Panc1 (cell line): ENCODE data around the gene THRSP. TPM values are rescaled to one million over a fixed set of nuclear protein-coding genes. Genes with fewer than 3 reads are reported as not detected.

Experiments used
- ATAC-seq: fragments of 200-7000 bp; cut with Tn5 transposase; 2 replicates; pipeline ENCODE4 v1.9.1; 2020; ENCODE audit warnings: mild to moderate bottlenecking, moderate library complexity
- BruUV-seq: library from RNA; stranded (reverse); fragments of 400-500 nt; replicated peaks from 2 replicates; lab custom pipeline; 2021; lab: Mats Ljungman, UMichigan
- CTCF ChIA-PET: fragments of 300-600 bp; sonication (Branson Sonifier 250); formaldehyde crosslinking; loops from one replicate; lab custom pipeline; 2022; ENCODE audit warnings: antibody characterized with exemption; lab: Charles Lee
- POLR2A ChIA-PET: fragments of 300-600 bp; sonication (Branson Sonifier 250); formaldehyde crosslinking; loops from one replicate; lab custom pipeline; 2022; ENCODE audit warnings: antibody characterized with exemption; lab: Charles Lee
- DNase-seq: peaks from one replicate; pipeline ENCODE4 v3.0.0-alpha.2; 2010; ENCODE audit warnings: low read depth, low spot score
- H3K27ac ChIP-seq: 2 replicates; pipeline ENCODE4 v1.5.1; 2011; ENCODE audit warnings: mild to moderate bottlenecking, low read length, inconsistent platforms
- H3K27me3 ChIP-seq: fragments of 200-500 bp; sonication (Bioruptor generic); 2 replicates; pipeline ENCODE4 v1.6.0; 2014; ENCODE audit warnings: low read length, inconsistent platforms; ENCODE audit not compliant: control insufficient read depth, insufficient read depth
- H3K36me3 ChIP-seq: fragments of 200-500 bp; sonication (Bioruptor generic); 2 replicates; pipeline ENCODE4 v1.5.1; 2014; ENCODE audit warnings: inconsistent platforms, mild to moderate bottlenecking, low read length, moderate library complexity; ENCODE audit not compliant: control insufficient read depth, insufficient read depth
- H3K4me1 ChIP-seq: 2 replicates; pipeline ENCODE4 v1.5.1; 2011; ENCODE audit warnings: inconsistent platforms, mild to moderate bottlenecking, low read length, moderate library complexity; ENCODE audit not compliant: control insufficient read depth, insufficient read depth
- H3K4me3 ChIP-seq, 2 experiments: 2 replicates each; pipeline ENCODE4 v1.5.1; 2011 to 2012; ENCODE audit warnings: low read depth in 2 of 2, low read length in 2 of 2, mild to moderate bottlenecking in 2 of 2, inconsistent platforms in 1 of 2, moderate library complexity in 1 of 2
- H3K9me3 ChIP-seq: fragments of 200-500 bp; sonication (Bioruptor generic); 2 replicates; pipeline ENCODE4 v1.5.1; 2014; ENCODE audit warnings: low read depth, mild to moderate bottlenecking, inconsistent platforms, low read length, moderate library complexity; ENCODE audit not compliant: control insufficient read depth, insufficient read depth
- POLR2AphosphoS5 ChIP-seq: IDR thresholded peaks from 2 replicates; pipeline ENCODE4 v1.6.1; 2012; ENCODE audit warnings: mild to moderate bottlenecking, low read depth, low read length, moderate library complexity
- SIN3A ChIP-seq: IDR thresholded peaks from 2 replicates; pipeline ENCODE4 v1.6.1; 2012; ENCODE audit warnings: low read depth, mild to moderate bottlenecking, low read length, moderate library complexity, borderline replicate concordance; ENCODE audit not compliant: insufficient read depth
- TCF7L2 ChIP-seq: IDR thresholded peaks from 2 replicates; pipeline ENCODE4 v1.6.1; 2011; ENCODE audit warnings: mild to moderate bottlenecking, low read depth, low read length, inconsistent platforms
- in situ Hi-C: cut with HindIII; loops from 2 replicates; pipeline ENCODE4 v1.10.0; 2016; ENCODE audit warnings: low sequenced_read_pairs, low pct_unique_long_range_greater_than_20kb
- intact Hi-C: fragments of 100-400 bp; cut with micrococcal nuclease; formaldehyde crosslinking; loops from one replicate; pipeline ENCODE4 v1.10.0; 2022; ENCODE audit not compliant: unreplicated experiment
- total RNA-seq: library from RNA; stranded (reverse); gene quantifications from one replicate; pipeline ENCODE4 v1.2.1, GENCODE V29; 2021; ENCODE audit not compliant: unreplicated experiment
- TF ChIP-seq, protein P1 (sequence below): fragments of 450-650 bp; IDR thresholded peaks from 2 replicates; pipeline ENCODE4 v1.5.1; 2017; ENCODE audit warnings: mild to moderate bottlenecking
- TF ChIP-seq, protein P2 (sequence below), 2 experiments: IDR thresholded peaks; 2 replicates each; pipeline ENCODE4 v1.6.1; 2011 to 2012; ENCODE audit warnings: low read depth in 2 of 2, control low read depth in 1 of 2, low read length in 1 of 2, mild to moderate bottlenecking in 1 of 2, moderate library complexity in 1 of 2; ENCODE audit not compliant: insufficient read depth in 1 of 2

The THRSP gene
- total RNA-seq, 1 experiment from 2014 or later = not detected

DNA sequence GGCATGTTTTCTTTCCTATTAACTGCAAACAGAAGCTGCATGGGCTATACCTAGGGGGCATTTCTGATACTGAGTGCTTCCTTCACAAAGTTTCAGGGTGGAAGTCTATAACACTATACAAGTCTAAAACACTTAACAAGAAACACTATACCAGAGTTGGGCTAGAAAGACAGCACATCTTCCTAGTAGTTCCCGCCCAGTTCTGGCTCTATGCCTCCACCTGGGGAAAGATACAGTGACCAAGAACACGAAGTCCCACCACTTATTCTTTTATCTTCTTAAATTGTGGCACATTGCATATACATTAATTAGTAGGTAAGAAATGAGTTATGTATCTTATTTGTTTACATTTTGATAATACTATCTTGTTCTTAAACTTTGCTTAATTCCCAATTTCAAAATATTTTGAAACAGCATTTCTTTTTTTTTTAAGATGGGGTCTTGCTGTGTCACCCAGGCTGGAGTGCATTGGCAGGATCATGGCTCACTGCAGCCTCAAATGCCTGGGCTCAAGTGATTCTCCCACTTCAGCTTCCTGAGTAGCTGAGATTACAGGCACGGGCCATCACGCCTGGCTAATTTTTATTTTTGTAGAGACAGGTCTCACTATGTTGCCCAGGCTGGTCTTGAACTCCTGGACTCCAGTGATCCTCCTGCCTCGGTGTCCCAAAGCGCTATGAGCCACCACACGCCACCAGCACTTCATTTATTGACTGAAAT lies 34.2 kb downstream of the THRSP start:
- intact Hi-C loops (no loop called here), in situ Hi-C loops (no loop called here)
- no peak for TF ChIP-seq TCF7L2
- no peak for TF ChIP-seq SIN3A
- H3K4me1 ChIP-seq = no peaks in the 10 kb centered on the region
- H3K27me3 ChIP-seq = no peaks in the 10 kb centered on the region
- no TSS peak for BruUV-seq
- ChIA-PET POLR2A (no interaction called here), CTCF (no interaction called here)
- no peaks in the 10 kb centered on the region for H3K9me3 ChIP-seq
- peaks cover 9% of the 10 kb centered on the region for H3K36me3 ChIP-seq
- no peak overlapping the region for H3K4me3 ChIP-seq
- no peak overlapping the region for H3K27ac ChIP-seq
- DNase-seq (no peak), ATAC-seq (no peak)

DNA sequence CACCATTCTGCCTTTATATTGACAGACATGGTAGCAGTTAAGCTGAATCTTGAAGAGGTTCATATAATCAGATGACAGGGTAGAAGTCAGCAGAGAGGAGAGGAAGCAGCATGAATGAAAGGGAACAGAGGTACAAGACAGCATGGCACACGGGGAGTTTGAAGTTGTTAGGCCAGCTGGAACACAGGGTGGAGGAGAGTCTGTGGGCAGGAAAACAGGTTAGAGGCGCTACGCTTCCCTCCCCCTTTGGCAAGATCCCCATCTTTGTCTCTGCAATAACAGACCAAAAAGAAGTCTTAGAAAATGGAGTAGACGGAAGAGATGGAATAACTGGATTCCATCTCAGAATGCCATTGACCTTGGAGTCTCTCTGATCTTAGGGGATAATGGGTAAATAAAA lies 36.0 kb downstream of the THRSP start:
- Histone ChIP-seq H3K9me3 (no peaks in the 10 kb centered on the region), H3K36me3 (peaks cover 16% of the 10 kb centered on the region), H3K4me3 (no peak overlapping the region), H3K4me1 (no peaks in the 10 kb centered on the region), H3K27me3 (no peaks in the 10 kb centered on the region), H3K27ac (no peak overlapping the region)
- ChIA-PET POLR2A (interaction anchor here (0.6 kb wide), 1 partner anchor 300 kb away, joined by 3 read pairs; no protein-coding TSS in a partner anchor), CTCF (no interaction called here)
- intact Hi-C loops (no loop called here), in situ Hi-C loops (no loop called here)
- ATAC-seq = no peak
- DNase-seq = no peak
- no TSS peak for BruUV-seq
- TF ChIP-seq SIN3A (no peak), POLR2AphosphoS5 (no peak)
- TF ChIP-seq, protein P1, sequence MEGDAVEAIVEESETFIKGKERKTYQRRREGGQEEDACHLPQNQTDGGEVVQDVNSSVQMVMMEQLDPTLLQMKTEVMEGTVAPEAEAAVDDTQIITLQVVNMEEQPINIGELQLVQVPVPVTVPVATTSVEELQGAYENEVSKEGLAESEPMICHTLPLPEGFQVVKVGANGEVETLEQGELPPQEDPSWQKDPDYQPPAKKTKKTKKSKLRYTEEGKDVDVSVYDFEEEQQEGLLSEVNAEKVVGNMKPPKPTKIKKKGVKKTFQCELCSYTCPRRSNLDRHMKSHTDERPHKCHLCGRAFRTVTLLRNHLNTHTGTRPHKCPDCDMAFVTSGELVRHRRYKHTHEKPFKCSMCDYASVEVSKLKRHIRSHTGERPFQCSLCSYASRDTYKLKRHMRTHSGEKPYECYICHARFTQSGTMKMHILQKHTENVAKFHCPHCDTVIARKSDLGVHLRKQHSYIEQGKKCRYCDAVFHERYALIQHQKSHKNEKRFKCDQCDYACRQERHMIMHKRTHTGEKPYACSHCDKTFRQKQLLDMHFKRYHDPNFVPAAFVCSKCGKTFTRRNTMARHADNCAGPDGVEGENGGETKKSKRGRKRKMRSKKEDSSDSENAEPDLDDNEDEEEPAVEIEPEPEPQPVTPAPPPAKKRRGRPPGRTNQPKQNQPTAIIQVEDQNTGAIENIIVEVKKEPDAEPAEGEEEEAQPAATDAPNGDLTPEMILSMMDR = no peak

DNA sequence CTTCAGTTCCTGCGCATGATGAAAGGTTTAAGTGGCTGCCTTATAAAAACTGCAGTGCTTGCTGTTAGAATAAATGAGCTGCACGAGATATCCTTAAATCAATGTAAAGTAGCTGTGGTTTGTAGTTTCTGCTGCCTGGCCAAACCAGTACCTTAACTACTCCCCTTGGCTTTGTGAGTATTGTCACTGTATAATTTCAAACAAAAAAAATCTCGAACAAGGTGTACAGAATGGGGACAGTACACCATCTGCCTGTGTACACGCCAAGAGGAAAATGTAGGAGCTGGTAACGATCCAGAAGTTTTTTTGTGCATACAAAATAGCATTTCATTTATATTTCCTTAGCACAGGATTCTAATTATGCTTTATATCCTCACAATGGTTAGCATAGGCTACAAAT lies 36.6 kb downstream of the THRSP start:
- no peak for ATAC-seq
- DNase-seq = no peak
- Histone ChIP-seq H3K4me3 (no peak overlapping the region), H3K27me3 (no peaks in the 10 kb centered on the region), H3K9me3 (no peaks in the 10 kb centered on the region), H3K27ac (no peak overlapping the region), H3K4me1 (no peaks in the 10 kb centered on the region), H3K36me3 (peaks cover 16% of the 10 kb centered on the region)
- CTCF ChIA-PET = no interaction called here
- TF ChIP-seq, protein P2, sequence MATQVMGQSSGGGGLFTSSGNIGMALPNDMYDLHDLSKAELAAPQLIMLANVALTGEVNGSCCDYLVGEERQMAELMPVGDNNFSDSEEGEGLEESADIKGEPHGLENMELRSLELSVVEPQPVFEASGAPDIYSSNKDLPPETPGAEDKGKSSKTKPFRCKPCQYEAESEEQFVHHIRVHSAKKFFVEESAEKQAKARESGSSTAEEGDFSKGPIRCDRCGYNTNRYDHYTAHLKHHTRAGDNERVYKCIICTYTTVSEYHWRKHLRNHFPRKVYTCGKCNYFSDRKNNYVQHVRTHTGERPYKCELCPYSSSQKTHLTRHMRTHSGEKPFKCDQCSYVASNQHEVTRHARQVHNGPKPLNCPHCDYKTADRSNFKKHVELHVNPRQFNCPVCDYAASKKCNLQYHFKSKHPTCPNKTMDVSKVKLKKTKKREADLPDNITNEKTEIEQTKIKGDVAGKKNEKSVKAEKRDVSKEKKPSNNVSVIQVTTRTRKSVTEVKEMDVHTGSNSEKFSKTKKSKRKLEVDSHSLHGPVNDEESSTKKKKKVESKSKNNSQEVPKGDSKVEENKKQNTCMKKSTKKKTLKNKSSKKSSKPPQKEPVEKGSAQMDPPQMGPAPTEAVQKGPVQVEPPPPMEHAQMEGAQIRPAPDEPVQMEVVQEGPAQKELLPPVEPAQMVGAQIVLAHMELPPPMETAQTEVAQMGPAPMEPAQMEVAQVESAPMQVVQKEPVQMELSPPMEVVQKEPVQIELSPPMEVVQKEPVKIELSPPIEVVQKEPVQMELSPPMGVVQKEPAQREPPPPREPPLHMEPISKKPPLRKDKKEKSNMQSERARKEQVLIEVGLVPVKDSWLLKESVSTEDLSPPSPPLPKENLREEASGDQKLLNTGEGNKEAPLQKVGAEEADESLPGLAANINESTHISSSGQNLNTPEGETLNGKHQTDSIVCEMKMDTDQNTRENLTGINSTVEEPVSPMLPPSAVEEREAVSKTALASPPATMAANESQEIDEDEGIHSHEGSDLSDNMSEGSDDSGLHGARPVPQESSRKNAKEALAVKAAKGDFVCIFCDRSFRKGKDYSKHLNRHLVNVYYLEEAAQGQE (IDR thresholded peaks at IDR 0.05; ENCODE audit: insufficient read depth in 1 of 2, low read depth in 2 of 2, low read length in 1 of 2) = no peak
- TF ChIP-seq POLR2AphosphoS5 = no peak
- TF ChIP-seq, protein P1 = no peak
- no peak for TF ChIP-seq SIN3A
- TF ChIP-seq TCF7L2 = no peak
- POLR2A ChIA-PET = interaction anchor here (0.6 kb wide), 1 partner anchor 301 kb away, joined by 3 read pairs; no protein-coding TSS in a partner anchor
- in situ Hi-C loops = no loop called here
- intact Hi-C loops = no loop called here
- BruUV-seq = no TSS peak
